OCI-LY7 (cell line): ENCODE measurements around the gene RREB1.

Experiments used
- CTCF ChIP-seq: fragments of 200-600 bp; sonication (generic); conservative IDR thresholded peaks from 2 replicates; pipeline ENCODE4 v1.5.1; 2014; ENCODE audit warnings: mild to moderate bottlenecking, antibody characterized with exemption, low read length, moderate library complexity, mixed read lengths
- EZH2phosphoT487 ChIP-seq: fragments of 200-600 bp; sonication (generic); IDR thresholded peaks from 2 replicates; pipeline ENCODE4 v1.6.1; 2018; ENCODE audit warnings: low read depth, borderline replicate concordance, mild to moderate bottlenecking, mixed run types, antibody characterized with exemption, low read length, moderate library complexity, mixed read lengths

- TF ChIP-seq EZH2phosphoT487 (no peak), CTCF (no peak)
These were observed 155.2 kb downstream of the RREB1 start for GRCh38 chr6:7262746-7263518.
